ENCODE results near the gene CCL24. TPM values are rescaled to one million over a fixed set of nuclear protein-coding genes. Genes with fewer than 3 reads are reported as not detected.

Gene CCL24
- polyA plus RNA-seq (not detected in 3 replicates), polyA minus RNA-seq (not detected in 3 replicates)
- not detected for polyA plus RNA-seq (2011; ENCODE audit: low read depth)
- not detected in 2 replicates for polyA plus RNA-seq (2011; cell fraction: cytosol; rRNA removed)
- not detected in 2 replicates for polyA plus RNA-seq (2011; cell fraction: nucleus; rRNA removed)
- not detected in 2 replicates for polyA plus RNA-seq (2012; ENCODE audit: low replicate concordance)
- not detected for polyA minus RNA-seq (2011; cell fraction: cytosol; rRNA and poly(A)+ RNA removed)
- polyA minus RNA-seq (2011; cell fraction: nucleus; rRNA and poly(A)+ RNA removed), result not detected in 2 replicates

DNA sequence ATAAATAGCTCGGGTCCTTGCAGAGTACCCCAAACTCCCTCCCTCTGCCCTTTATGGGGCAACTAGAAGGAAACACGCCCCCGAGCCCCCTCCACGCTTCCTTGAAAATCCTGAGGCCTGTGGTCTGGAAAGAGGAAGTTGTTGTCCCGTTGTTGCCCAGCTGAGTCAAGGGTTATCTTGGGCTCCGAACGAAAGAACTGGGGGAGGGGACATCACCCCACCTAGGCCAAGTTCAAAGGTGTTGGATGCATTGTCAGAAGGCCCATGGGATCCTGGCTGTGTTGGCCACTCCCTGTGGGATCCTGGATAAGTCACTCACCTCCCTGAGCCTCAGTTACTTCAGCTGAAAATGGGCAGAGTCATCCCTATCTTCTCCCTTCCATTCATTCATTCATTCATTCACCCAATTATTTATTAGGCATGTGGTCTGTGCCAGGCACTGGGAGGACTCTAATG, at the start of gene CCL24:
Gene CCL24 (minus strand): TSS at position 26 of the 456 bp plus-strand sequence. CDS start 91 bp downstream, outside the sequence.
- peaks cover 5% of the 10 kb centered on the region for H3K27me3 ChIP-seq (ENCODE audit: control insufficient read depth, extremely low read depth, insufficient read depth, low read length)
- no peaks in the 10 kb centered on the region for H3K36me3 ChIP-seq (ENCODE audit: control insufficient read depth in 2 of 2, extremely low read depth in 1 of 2, insufficient read depth in 2 of 2, low read length in 2 of 2)
- H3K27ac ChIP-seq (ENCODE audit: control insufficient read depth, insufficient read depth, low read length), result no peak within 1 kb of the TSS
- H3K4me2 ChIP-seq (ENCODE audit: control insufficient read depth, extremely low read depth, insufficient read depth, low read depth, low read length), result no peak within 1 kb of the TSS
- FAIRE-seq (no peak), DNase-seq (ENCODE audit: low read depth, low spot score) (no peak)
- H4K20me1 ChIP-seq (ENCODE audit: control insufficient read depth, extremely low read depth, insufficient read depth, low read length), result no peaks in the 10 kb centered on the region
- H2AFZ ChIP-seq (ENCODE audit: control insufficient read depth, low read length), result no peak within 1 kb of the TSS
- dilution Hi-C loops (cut with MboI; ENCODE audit: extremely low pct_ligation_motif_present, low sequenced_read_pairs), result no loop called here
- no peaks in the 10 kb centered on the region for H3K79me2 ChIP-seq (ENCODE audit: control insufficient read depth, insufficient read depth, low read length)
- no peaks in the 10 kb centered on the region for H3K4me1 ChIP-seq (ENCODE audit: control insufficient read depth, extremely low read depth, insufficient read depth, low read length)
- no peaks in the 10 kb centered on the region for H3K9me1 ChIP-seq (ENCODE audit: control insufficient read depth, extremely low read depth, insufficient read depth, low read length)
- H3K4me3 ChIP-seq (ENCODE audit: control insufficient read depth in 2 of 3, extremely low read depth in 1 of 3, insufficient read depth in 2 of 3, low read depth in 1 of 3, low read length in 3 of 3), result no peak within 1 kb of the TSS
- no peak within 1 kb of the TSS for H3K9ac ChIP-seq (ENCODE audit: control insufficient read depth, extremely low read depth, insufficient read depth, low read length)
- no peaks in the 10 kb centered on the region for H3K9me3 ChIP-seq (ENCODE audit: control insufficient read depth, low read depth, low read length)
- TF ChIP-seq CTCF (optimal IDR thresholded peaks at IDR 0.05 in 1 of 3, IDR thresholded peaks at IDR 0.05 in 1 of 3, conservative IDR thresholded peaks at IDR 0.05 in 1 of 3; ENCODE audit: extremely low read depth in 1 of 3, insufficient read depth in 2 of 3, low read length in 3 of 3), result no peak
- TF ChIP-seq EZH2 (IDR thresholded peaks at IDR 0.05; ENCODE audit: low read length), result no peak

DNA sequence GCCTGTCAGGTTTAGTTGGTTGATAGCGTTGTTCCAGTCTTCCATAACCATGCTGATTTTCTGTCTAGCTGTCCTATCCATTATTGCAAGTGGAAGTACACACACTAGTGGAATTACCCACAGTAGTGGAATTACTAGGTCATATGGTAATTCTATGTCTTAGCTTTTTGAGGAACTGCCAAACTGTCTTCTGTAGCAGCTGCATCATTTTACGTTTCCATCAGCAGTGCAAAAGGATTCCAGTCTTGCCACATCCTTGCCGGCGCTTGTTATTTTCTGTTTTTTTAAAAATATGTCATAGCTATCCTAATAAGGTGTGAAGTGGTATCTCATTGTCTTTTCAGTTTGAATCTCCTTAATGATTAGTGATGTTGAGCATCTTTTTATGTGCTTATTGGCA, 48.0 kb upstream of the CCL24 start:
- DNase-seq (ENCODE audit: low read depth, low spot score), result no peak
- H3K9me3 ChIP-seq (ENCODE audit: control insufficient read depth, low read depth, low read length), result no peaks in the 10 kb centered on the region
- H3K9me1 ChIP-seq (ENCODE audit: control insufficient read depth, extremely low read depth, insufficient read depth, low read length), result no peaks in the 10 kb centered on the region
- H2AFZ ChIP-seq (ENCODE audit: control insufficient read depth, low read length), result no peak overlapping the region
- no peaks in the 10 kb centered on the region for H3K79me2 ChIP-seq (ENCODE audit: control insufficient read depth, insufficient read depth, low read length)
- no peaks in the 10 kb centered on the region for H4K20me1 ChIP-seq (ENCODE audit: control insufficient read depth, extremely low read depth, insufficient read depth, low read length)
- no peak overlapping the region for H3K27ac ChIP-seq (ENCODE audit: control insufficient read depth, insufficient read depth, low read length)
- FAIRE-seq, result no peak
- dilution Hi-C loops (cut with MboI; ENCODE audit: extremely low pct_ligation_motif_present, low sequenced_read_pairs), result no loop called here
- H3K4me2 ChIP-seq (ENCODE audit: control insufficient read depth, extremely low read depth, insufficient read depth, low read depth, low read length), result no peak overlapping the region
- H3K4me1 ChIP-seq (ENCODE audit: control insufficient read depth, extremely low read depth, insufficient read depth, low read length), result peaks cover 4% of the 10 kb centered on the region
- TF ChIP-seq CTCF (optimal IDR thresholded peaks at IDR 0.05 in 1 of 3, IDR thresholded peaks at IDR 0.05 in 1 of 3, conservative IDR thresholded peaks at IDR 0.05 in 1 of 3; ENCODE audit: extremely low read depth in 1 of 3, insufficient read depth in 2 of 3, low read length in 3 of 3), result no peak
- no peak for TF ChIP-seq EZH2 (IDR thresholded peaks at IDR 0.05; ENCODE audit: low read length)
- H3K27me3 ChIP-seq (ENCODE audit: control insufficient read depth, extremely low read depth, insufficient read depth, low read length), result no peaks in the 10 kb centered on the region
- no peak overlapping the region for H3K9ac ChIP-seq (ENCODE audit: control insufficient read depth, extremely low read depth, insufficient read depth, low read length)
- H3K36me3 ChIP-seq (ENCODE audit: control insufficient read depth in 2 of 2, extremely low read depth in 1 of 2, insufficient read depth in 2 of 2, low read length in 2 of 2), result no peaks in the 10 kb centered on the region
- H3K4me3 ChIP-seq (ENCODE audit: control insufficient read depth in 2 of 3, extremely low read depth in 1 of 3, insufficient read depth in 2 of 3, low read depth in 1 of 3, low read length in 3 of 3), result no peak overlapping the region
